Prostate gland (tissue), 2 donors: Measurements from ENCODE around the gene ERCC6L2.

ENCODE experiments used
- CTCF ChIP-seq, 4 experiments: fragments of 200-600 bp in 2 of 4; fragments of 450-650 bp in 2 of 4; sonication (generic) in 2 of 4; IDR thresholded peaks; 1 replicate in 3 of 4; 2 replicates in 1 of 4; pipeline ENCODE4 v1.5.1; 2016 to 2019; ENCODE audit warnings: antibody characterized with exemption in 4 of 4, mild to moderate bottlenecking in 2 of 4, moderate library complexity in 2 of 4
- POLR2AphosphoS5 ChIP-seq: sonication (generic); formaldehyde crosslinking; IDR thresholded peaks from one replicate; pipeline ENCODE4 v1.6.1; 2017; ENCODE audit warnings: antibody characterized with exemption

- TF ChIP-seq POLR2AphosphoS5 (no peak), CTCF (IDR thresholded peaks at IDR 0.05) (no peak)
Observed at GRCh38 chr9:95989297-95989696, 113.8 kb downstream of the ERCC6L2 start.
